ENCODE data around the gene POTEF.
"Not testable (repeated sequence)": the region's sequence is repeated elsewhere in the genome, so short reads cannot be mapped to it uniquely, and the experiment has no call there.

Gene POTEF

DNA sequence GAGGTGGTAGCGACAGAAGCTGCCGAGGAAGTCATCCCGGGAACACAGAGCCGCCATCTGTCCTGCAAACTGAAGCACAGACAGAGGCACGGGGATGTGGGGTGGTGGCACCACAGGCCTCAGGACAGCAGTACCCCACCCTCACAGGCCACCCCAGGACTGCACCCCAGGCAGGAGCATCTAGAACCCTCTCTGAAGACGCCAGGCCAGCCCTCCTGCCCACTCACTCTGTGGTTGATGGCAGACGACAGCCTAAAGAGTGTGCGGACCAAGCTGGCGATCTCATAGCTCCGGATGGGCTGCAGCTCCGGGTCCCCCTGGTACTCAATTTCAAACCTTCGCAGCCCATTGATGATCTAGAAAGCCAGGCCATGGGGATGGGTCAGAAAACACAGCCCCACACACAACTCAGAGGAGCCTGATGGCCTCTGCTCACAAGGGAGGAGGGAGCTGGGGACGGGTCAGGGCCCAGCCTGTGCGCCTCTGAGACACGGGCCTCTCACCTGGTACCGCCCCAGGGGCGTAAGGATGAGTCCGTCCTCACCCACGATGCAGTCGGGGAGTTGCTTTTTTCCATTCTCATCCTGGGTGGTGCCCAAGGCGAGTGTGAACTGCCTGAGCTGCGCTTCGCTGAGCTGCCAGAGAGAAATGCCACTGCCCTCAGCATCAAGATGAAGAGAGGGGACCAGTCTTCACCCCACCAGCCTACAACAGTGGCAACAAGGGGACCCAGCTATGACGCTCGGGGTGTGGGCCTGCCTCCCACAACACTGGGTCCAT lies 24.0 kb upstream of the POTEF start:
- FAIRE-seq: no peak

DNA sequence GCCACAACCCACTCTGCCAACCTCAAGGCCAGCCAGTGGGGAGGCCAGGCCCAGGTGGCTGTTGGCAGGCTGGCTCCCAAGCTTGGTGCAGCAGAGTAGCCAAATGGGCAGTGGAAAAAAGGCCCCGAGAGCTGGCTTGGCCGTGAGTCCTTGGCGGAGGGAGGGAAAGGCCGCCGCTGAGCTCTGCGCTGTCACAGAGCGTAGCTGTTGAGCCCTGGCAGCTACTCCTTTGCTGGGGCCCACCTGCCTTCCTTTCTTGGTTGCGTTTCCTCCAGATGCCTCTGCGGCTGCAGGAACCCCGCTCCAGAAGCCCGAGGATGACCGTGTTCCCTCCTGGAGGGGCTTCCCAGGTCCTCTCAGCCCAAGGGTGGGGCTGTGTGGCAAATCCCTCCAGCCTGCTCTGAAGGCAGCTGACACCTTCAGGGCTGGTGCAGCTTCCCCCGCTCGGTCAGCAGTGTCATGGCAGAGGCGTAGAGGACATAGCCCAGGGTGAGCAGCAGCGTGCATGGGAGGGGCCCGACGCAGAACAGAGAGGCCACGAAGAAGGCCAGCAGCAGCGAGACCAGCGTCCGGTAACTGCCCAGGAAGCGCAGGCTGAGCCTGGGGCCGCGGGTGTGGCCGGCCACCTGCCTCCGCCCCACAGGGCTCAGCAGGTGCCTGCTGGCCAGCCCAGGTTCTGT lies 23.3 kb upstream of the POTEF start:
- not testable (repeated sequence) for FAIRE-seq

DNA sequence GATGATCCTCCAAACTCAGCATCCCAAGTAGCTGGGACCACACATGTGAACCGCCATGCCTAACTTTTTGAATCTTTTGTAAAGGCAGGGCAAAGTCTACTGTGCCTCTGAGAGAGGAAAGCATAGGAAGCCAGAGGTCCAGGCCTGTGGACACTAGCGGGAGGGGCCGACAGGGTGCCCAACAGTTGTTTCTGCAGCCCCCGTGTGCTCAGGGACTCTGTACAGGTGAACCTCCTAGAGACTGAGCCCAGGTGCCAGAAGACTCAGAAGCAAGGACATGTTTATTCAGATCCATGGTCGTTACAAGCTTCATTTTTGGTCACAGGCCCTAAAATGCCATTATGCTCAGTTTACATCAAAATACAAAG lies 22.1 kb upstream of the POTEF start:
- FAIRE-seq: not testable (repeated sequence)

DNA sequence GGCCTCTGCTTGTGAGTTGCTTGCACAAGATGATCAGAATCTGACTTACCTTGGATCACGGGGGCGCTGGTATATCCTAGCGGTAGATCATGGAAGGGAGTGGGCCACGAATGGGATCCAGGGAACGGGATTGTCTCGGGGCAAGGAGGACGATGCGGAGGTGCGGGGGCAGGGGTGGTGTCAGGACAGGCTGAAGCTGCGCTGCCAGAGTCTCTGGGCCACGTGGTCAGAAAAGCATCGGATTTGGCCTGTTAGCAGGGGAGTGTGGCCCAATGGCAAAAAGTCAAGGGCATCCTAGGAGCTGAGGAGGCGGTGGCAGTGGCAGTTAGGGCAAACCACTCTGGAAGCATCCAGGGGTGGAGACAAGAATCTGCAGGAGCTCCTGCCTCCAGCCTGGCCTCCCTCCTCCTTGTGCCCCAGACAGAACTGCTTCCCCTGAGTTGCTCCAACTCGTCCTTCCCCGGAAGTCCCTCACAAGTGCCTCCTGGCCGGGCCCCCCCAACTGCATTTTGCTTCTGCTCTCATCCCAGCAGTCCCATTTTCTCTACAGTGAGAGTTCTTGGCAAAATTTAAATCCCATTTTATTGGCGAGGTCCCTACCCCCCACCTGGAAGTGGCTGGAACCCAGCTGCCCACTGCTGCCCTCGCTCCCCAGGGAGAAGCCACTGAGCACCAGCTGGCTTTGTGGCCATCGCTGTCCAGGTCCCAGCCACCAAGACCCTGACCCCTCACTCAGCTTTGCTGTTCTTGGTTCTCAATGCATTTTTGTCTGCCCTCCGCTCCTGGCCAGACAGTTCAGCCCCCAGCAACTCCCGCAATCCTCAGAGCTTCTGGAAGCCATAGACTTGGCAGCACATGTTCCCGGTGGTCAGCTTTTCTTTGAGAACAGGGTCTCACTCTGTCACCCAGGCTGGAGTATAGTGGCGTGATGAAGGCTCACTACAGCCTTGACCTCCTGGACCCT lies 21.4 kb upstream of the POTEF start:
- no peak for FAIRE-seq

DNA sequence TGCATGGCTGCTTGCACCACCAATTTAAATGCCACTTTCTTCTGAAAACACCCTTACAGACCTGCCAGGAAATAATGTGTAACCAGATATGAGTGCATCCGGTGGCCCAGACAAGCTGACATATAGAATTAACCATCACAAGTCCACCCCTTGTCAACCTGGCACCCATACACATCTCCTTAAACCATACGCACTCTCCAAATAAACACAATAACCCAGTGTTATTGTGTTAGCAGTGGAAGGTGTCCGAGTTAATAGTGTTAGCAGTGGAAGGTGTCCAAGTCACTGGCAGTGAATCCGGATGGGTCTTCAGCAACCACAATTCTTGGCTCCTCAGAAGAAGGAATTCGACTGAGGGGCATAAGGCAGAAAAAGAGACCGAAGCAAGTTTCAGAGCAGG lies 19.5 kb upstream of the POTEF start:
- not testable (repeated sequence) for FAIRE-seq

DNA sequence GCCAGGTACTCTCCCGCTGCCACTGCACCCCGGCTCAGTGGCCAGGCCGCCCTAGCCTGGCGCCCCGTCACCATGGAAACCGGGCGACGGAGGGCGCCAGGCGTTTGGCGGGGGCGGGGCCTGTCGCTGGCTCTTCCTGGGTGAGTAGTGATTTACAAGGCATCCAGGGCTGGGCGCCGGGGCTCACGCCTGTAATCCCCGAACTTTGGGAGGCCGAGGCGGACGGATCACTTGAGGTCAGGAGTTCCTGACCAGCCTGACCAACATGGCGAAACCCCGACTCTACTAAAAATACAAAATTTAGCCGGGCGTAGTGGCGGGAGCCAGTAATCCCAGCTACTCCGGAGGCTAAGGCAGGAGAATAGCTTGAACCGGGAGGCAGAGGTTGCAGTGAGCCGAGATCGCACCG lies 16.0 kb upstream of the POTEF start, which contains the start of gene CCDC74B:
CCDC74B (minus strand) TSS at position 107 of the 409 bp plus-strand sequence. CDS start 116 bp downstream, outside the sequence.
- FAIRE-seq: not testable (repeated sequence)

DNA sequence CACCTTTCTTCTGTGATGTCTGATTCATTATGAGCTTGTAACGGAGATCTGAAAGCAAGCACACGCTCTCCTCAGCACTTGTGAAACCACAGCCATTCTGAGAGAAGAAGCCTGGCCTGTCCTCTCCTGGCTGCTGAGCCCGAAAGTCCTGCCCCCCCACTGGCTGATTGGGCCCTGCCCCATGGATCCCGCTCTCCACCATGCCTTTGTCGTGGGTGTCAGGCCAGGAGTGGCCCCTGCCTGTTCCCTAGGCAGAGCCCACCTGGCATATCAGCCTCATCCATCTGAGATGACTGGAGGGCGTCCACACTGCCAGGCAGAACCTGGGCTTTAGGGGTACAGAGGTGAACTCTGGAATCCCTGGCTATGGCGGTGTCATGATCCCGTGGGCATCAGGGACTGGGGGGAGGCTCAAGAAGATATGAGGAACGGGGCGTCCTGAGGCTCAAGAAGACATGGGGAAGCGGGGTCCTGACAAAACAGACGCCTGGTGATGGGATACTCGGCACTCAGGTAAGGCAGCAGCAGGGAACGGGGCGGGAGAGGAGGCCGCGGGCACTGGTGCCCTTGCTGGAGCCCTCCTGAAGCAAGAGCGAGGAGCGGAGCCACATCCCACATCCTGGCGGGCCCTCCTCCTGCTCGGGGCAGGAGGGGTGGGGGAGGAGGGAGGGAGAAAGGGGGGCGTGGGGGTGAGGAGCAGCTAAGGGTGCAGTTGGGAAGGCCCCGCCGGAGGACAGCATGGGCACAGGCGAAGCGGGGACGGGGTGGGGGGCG lies 14.4 kb upstream of the POTEF start:
- FAIRE-seq: not testable (repeated sequence)

DNA sequence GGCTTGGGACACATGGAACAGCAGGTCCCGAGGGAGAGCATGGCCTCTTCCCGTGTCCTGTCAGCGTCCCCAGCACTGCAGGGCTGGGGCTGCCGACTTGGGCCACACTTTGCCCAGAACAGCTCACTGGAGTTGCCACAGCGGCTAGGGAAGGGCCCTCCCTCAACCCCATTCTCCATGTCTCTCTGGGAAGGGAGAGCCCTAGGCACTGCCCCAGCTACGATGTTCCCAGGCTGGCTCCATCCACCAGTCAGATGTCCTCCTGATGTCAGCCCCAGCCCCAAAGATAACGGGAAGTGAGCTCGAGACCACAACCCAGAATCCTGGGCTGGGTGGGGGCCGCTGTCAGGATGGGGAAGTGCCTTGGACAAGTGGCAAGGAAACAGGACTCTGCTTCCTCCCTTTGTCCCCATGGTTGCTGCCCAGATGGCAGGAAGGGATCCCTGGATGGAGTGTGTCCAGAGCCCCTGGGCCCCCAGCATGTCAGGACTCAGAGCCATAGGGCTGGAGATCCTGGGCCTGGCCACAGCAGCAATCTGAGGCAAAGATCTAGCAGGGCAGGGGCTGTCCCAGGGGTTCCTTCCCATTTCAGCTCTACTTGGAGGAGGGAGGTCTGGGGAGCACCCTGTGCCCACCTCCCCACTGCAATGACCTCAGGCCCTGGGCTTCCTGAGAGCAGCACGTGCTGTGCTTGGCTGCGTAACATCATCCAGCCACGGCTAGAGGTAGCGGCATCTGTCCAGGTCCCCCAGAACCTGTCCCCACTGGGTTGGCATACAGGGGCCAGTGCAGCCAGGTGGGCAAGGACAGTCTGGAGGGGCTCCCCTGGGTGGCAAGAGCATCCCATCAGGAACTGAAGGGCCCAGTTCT lies 13.6 kb upstream of the POTEF start:
- not testable (repeated sequence) for FAIRE-seq

DNA sequence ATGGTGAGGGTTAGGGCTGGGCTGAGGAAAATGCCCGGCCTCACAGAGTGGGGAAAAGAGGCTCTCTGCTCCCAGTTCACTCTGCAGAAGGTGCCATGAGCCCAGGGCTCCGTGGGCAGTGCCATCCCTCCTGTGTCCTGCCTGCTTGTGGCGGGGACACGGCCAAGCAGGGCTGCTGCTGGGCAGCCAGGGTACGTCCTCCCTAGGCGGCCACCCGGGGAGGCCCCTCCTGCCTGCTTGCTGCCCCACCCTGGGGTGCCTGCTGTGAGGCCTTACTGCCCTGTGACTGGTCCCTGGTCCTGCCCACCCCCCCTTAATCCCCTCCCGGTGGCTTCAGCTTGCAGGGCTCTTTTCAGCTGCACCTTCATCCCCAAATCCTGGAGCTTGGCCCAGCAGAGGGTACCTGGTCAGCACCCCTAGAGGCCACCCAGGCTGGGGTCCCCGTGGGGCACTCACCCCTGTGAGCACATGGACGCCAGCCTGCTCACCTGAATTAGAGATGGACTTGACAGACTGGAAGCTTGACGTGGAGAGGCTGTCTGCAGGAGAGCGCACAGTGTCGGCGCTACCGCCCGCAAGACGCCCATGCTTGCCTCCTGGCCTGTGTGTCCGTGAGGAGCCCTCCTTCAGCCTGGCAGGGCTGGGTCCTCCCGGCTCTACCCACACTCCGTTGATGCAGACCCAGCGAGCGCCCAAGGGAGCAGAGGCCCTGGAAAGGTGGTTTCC lies 12.8 kb upstream of the POTEF start:
- not testable (repeated sequence) for FAIRE-seq

DNA sequence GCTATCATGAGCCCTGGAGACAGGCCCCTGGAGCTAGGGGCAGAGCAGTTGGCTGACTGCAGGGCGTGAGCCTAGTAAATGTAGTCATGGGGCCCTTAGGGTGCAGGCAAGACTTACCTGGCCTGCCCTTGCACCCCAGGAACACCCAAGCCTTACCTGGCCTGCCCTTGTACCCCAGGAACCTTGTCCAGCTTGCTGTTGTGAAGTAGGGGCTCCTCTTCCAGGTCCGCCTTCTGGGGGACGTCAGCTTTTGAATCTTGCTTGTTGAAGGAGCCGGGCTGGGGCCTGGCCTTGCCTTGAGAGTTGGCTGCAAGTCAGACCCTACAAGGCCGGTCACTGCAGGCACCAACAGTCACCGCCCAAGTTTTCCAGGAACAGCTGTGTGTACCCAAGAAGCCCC lies 12.0 kb upstream of the POTEF start:
- FAIRE-seq: not testable (repeated sequence)

DNA sequence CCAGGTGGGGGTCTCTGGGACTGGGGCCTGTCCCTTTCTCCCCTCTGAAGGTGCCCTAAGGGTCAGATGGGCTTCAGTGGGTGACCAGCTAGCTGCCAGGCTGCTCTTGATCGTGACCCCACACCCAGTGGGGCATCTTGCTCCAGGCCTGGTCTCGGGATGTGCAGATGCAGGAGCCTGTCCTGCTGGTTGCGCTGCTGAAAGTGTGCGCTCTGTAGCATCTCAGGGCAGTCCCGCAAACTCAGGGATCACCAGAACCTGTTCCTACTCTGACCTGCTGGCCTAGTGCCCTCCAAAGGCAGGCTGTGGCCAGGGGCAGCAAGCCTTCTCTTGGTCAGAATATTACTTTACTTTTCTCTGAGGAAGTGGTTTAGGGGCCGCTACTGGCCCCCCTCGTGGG lies 11.5 kb upstream of the POTEF start:
- FAIRE-seq: not testable (repeated sequence)

DNA sequence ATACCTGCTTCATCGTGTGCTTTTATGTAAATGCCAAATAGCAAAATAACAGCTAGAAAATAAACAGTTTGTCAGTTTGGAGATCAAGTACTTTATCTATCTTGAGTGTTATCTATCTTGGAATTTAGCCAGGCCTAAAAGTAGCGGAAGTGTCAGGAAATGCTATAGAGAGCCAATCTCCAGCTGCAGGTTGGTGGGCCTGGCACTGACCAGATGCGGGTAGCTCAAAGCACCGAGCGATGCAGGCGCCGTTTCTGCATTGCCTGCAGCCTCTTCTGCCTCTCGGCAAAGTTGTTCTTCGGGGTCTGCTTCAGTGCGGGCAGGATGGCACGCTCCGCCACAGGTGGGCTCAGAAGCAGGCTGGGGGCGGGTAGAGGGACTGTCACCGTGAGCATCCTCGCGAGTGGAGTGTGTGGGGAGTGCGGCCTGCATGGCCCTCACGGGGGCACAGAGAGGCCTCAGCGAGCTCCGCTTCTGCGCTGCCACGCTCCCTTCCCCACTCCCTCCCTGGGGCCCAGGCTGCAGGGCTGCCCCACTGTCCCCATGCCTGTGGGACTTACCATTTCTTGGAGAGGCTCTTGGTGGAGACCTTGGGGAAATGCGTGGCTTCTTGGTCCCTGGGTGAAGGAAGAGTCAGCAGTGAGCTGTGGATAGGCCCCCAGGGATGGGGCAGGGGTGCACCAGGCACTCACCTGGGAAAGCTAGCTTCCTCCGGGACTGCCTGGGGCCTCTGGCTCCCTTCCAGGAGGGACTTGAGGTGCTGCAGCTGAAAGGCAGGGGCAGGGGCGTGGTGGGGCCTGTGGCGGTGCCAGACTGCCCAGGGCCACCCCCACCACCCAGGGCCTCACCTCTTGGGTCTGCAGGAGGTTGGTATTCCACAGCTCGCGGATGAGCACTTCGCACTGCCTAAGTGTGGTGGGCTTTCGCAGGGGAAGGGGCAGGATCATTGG lies 10.6 kb upstream of the POTEF start:
- not testable (repeated sequence) for FAIRE-seq

DNA sequence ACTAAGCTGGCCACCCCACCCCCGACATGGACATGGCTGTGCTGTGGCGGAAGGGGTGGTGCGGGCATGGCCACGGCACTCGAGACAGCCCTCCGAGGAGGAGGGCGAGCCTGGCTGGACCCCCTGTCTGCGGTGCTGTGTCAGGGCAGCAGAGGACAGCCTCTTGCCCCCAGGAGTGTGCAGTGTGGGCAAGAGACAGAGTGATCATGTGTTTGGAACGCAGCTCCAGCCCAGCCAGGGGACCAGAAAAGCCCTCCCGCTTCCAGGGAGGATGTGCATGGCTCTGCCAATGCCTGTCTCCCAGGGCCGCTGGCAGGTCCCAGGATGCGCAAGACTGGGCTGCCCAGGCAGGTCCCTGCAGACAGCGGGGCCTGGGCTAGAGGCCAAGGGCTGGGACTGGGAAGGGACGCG lies 9.8 kb upstream of the POTEF start:
- FAIRE-seq: not testable (repeated sequence)

DNA sequence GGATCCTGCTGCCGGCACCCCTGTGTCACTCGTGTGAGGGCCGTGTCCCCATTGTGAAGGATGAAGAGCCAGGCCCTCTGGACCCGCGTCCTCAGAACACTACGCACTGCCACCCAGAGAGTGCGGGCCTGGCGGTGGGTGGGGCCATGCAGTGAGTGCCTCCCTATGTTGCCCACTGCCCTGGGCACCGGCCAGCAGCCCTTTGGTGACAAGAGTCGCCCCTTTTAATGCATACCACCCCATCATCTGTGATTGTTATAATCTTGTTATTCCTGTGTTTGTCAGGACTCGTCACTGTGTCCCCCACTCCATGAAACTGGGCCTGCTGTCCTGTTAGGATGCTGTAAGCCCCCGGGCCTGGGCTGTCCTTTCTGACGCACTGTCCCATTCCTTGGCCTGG lies 9.3 kb upstream of the POTEF start:
- FAIRE-seq: not testable (repeated sequence)

DNA sequence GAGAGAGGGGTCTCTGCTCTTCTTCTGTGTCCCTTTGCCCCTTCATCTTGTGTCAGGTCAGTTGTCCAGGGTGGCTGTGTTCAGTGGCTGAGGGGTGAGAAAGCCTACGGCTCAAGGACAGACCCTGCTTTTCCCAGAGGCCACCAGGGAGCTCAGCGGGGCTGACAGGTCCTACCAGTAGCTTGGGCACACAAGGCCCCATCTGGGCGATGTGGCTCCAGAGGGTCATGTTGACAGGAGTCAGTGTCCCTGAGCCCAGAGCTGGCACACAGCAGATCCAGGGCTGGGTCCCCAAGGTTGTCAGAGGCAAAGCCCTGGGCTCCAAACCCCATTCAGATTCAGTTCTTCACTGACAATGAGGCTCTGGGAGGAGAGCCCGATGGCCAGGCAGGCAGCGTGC lies 8.1 kb upstream of the POTEF start:
- not testable (repeated sequence) for FAIRE-seq

DNA sequence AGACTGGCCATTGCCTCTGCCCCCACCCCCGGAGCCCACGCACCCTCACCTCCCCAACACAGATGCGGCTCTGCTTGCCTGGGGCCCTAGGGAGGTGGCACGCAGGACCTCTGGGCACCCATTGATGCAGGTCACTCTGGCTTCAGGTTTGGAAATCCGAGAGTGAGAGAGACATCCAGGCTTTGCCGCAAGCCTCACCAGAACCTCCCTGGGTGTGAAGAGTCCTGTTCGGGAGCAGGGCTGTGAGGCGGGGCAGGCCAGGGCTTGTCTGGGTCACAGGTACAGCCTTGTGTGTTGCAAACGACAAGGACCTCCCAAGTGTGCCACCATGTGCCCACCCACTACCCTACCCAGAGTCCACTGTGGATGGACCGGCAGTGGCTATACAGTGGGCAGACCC lies 7.5 kb upstream of the POTEF start:
- FAIRE-seq: not testable (repeated sequence)

DNA sequence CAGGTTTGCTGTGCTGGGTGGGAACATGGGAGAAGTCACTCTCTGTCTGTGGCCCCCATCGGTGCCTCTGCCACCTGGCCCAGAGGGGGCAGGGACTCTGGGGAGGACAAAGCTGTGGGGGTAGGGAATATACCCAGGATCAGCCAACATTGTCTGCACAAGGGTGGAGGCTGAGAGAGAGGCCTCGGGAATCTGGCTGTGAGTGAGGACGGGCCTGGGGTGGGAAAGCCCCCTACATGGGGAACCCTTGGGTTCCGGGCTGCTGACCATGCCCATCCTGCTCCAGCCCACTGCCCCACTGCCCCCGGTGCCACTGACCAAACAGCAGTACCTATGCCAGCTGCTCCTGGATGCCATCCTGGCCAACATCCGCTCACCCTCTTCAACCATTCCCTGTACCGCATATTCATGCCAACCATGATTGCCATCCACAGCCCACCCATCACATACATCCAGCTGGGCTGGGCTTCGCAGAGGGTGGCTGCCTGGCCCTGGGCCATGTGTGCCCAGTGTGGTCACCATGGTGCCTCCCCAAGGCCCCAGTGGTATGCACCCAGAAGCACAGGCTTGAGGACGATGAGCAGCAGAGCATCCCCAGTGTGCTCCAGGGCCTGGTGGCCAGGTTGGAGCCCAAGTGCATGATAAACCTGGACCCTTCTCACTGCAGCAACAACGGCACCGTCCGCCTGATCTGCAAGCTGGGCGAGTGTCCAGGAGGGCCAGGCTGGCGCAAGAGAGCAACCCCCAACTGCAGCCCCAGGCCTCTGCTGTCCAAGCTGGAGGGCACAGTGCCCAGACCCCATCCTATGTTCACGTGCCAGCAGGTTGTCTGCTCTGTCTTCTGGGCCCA lies 6.9 kb upstream of the POTEF start:
- no peak for FAIRE-seq

DNA sequence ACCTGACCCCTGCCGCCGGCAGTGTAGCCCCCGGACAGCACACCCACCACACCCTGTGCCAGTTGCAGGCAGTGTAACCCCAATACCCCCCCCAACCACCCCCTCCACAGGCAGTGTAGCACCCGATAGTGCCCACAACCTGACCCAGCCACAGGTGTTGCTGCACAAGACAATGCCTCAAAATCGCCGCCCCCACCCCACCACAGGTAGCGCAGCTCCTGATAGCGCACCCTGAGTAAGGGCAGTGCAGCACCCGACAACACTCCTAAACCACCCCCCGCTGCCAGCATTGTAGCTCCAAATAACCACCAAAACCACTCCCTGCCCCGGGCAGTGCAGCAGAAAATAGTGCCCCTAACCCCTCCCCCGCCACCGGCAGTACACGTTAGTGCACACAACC lies 558 bp downstream of the POTEF start:
- not testable (repeated sequence) for FAIRE-seq
